Measurements from ENCODE around the gene PLPP4. TPM values are rescaled to one million over a fixed set of nuclear protein-coding genes. Genes with fewer than 3 reads are reported as not detected.
A peak's percentile ranks its signal among the peaks of the same experiment; 100 is the strongest.

PLPP4 gene
- total RNA-seq, 6 experiments from 2014 or later, result 12.2 to 31.1 (median 16.9) TPM

- Mint-ChIP-seq H3K27me3 (ENCODE audit: insufficient read depth) (peaks cover 4% of the 10 kb centered on the region; the same call in 1 of the 2 replicates), H3K4me3 (no peak overlapping the region), H3K9me3 (no peaks in the 10 kb centered on the region), H3K36me3 (ENCODE audit: low read depth) (peaks cover 41% of the 10 kb centered on the region), H3K4me1 (ENCODE audit: low read depth) (peaks cover 84% of the 10 kb centered on the region), H3K27ac (peak overlapping the region; percentile 63; the same call in 1 of the 2 replicates)
- no peak for TF ChIP-seq CTCF (IDR thresholded peaks at IDR 0.05)
- DNase-seq, result no peak
Observed at GRCh38 chr10:120507651-120508050, 50.6 kb downstream of the PLPP4 start.

GRCh38 chr10:120508393-120508792 lies 51.4 kb downstream of the PLPP4 start:
- no peaks in the 10 kb centered on the region for H3K9me3 Mint-ChIP-seq
- no peak for TF ChIP-seq CTCF (IDR thresholded peaks at IDR 0.05)
- peak overlapping the region; percentile 27; the same call in 1 of the 2 replicates for H3K4me3 Mint-ChIP-seq
- peak; percentile 79 for DNase-seq
- H3K4me1 Mint-ChIP-seq (ENCODE audit: low read depth), result peaks cover 81% of the 10 kb centered on the region
- H3K27me3 Mint-ChIP-seq (ENCODE audit: insufficient read depth), result peaks cover 4% of the 10 kb centered on the region; the same call in 1 of the 2 replicates
- H3K27ac Mint-ChIP-seq, result peak overlapping the region; percentile 27; the same call in 1 of the 2 replicates
- H3K36me3 Mint-ChIP-seq (ENCODE audit: low read depth), result peaks cover 34% of the 10 kb centered on the region

- Mint-ChIP-seq H3K4me3 (no peak overlapping the region; the same call in 1 of the 2 replicates), H3K27ac (peak overlapping the region; percentile 27; the same call in 1 of the 2 replicates), H3K9me3 (no peaks in the 10 kb centered on the region), H3K36me3 (ENCODE audit: low read depth) (peaks cover 32% of the 10 kb centered on the region), H3K4me1 (ENCODE audit: low read depth) (peaks cover 75% of the 10 kb centered on the region), H3K27me3 (ENCODE audit: insufficient read depth) (peaks cover 4% of the 10 kb centered on the region; the same call in 1 of the 2 replicates)
- no peak for DNase-seq
- no peak for TF ChIP-seq CTCF (IDR thresholded peaks at IDR 0.05)
Observed at GRCh38 chr10:120508966-120509365, 51.9 kb downstream of the PLPP4 start.

- Mint-ChIP-seq H3K4me1 (ENCODE audit: low read depth) (peaks cover 53% of the 10 kb centered on the region), H3K4me3 (no peak overlapping the region; the same call in 1 of the 2 replicates), H3K27ac (no peak overlapping the region), H3K36me3 (ENCODE audit: low read depth) (peaks cover 19% of the 10 kb centered on the region), H3K9me3 (no peaks in the 10 kb centered on the region), H3K27me3 (ENCODE audit: insufficient read depth) (peaks cover 4% of the 10 kb centered on the region)
- TF ChIP-seq CTCF (IDR thresholded peaks at IDR 0.05), result peak; percentile 43
- peak; percentile 55 for DNase-seq
Observed at GRCh38 chr10:120511165-120511564, 54.1 kb downstream of the PLPP4 start.

- H3K9me3 Mint-ChIP-seq, result no peaks in the 10 kb centered on the region
- peaks cover 4% of the 10 kb centered on the region for H3K27me3 Mint-ChIP-seq (ENCODE audit: insufficient read depth)
- no peak overlapping the region for H3K27ac Mint-ChIP-seq
Observed at GRCh38 chr10:120513307-120513796, 56.3 kb downstream of the PLPP4 start.

More at GRCh38 chr10:120513307-120513796, 56.3 kb downstream of the PLPP4 start:
- H3K4me1 Mint-ChIP-seq (ENCODE audit: low read depth), result peaks cover 31% of the 10 kb centered on the region
- H3K4me3 Mint-ChIP-seq, result no peak overlapping the region
- H3K36me3 Mint-ChIP-seq (ENCODE audit: low read depth), result peaks cover 7% of the 10 kb centered on the region; the same call in 1 of the 2 replicates
- TF ChIP-seq CTCF (IDR thresholded peaks at IDR 0.05), result no peak
- DNase-seq, result no peak

Measured in HFFc6 (cell line).